ENCODE data around the gene PPP1R3F. TPM values are rescaled to one million over a fixed set of nuclear protein-coding genes. Genes with fewer than 3 reads are reported as not detected.

The PPP1R3F gene
- total and polyA plus RNA-seq, 4 donors = 0.78 to 1.7 (median 1.4) TPM

GRCh38 chrX:49249071-49249470 lies 20.5 kb upstream of the PPP1R3F start:
- Histone ChIP-seq H3K9me3 (ENCODE audit: control insufficient read depth in 4 of 4, low read length in 3 of 4) (no peaks in the 10 kb centered on the region), H3K4me1 (ENCODE audit: control insufficient read depth in 4 of 4, insufficient read depth in 4 of 4, low read length in 3 of 4) (no peaks in the 10 kb centered on the region), H3K36me3 (ENCODE audit: control insufficient read depth in 4 of 4, insufficient read depth in 3 of 4, low read depth in 1 of 4, low read length in 3 of 4) (peaks cover 0 to 6% (median 3%) of the 10 kb centered on the region in 4 donors), H3K9ac (ENCODE audit: low read depth in 1 of 2, low read length in 2 of 2) (no peak overlapping the region), H3K4me3 (ENCODE audit: low read depth in 1 of 3, low read length in 3 of 3) (no peak overlapping the region), H3K27ac (ENCODE audit: low read depth in 1 of 2, low read length in 2 of 2) (no peak overlapping the region), H3K27me3 (ENCODE audit: control insufficient read depth in 4 of 4, insufficient read depth in 4 of 4, low read length in 3 of 4) (no peaks in the 10 kb centered on the region)
- TF ChIP-seq ATF3 (IDR thresholded peaks at IDR 0.05) = no peak
- 96% methylated on average over 6 of the region's 6 CpGs for WGBS
- DNase-seq (ENCODE audit: low spot score) = no peak

DNA sequence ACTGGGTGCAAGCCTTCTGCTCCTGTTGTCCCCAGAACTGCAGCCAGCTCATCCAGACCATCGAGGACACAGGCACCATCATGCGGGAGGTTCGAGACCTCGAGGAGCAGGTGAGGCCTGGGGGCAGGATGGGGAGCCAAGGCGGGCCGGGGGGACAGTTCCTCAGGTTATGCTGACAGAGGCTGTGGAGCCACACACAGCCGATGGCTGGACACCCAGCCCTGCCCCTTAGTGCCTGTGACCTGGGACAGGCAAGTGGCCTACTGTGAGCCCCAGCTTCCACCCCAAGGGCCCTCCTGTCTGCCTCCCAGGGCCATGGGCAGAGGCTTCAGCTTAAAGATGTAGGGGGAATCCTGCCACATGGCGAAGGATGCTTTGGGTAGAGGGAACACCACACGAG lies 20.0 kb upstream of the PPP1R3F start:
- Histone ChIP-seq H3K27ac (ENCODE audit: low read depth in 1 of 2, low read length in 2 of 2) (no peak overlapping the region), H3K4me1 (ENCODE audit: control insufficient read depth in 4 of 4, insufficient read depth in 4 of 4, low read length in 3 of 4) (no peaks in the 10 kb centered on the region), H3K36me3 (ENCODE audit: control insufficient read depth in 4 of 4, insufficient read depth in 3 of 4, low read depth in 1 of 4, low read length in 3 of 4) (peaks cover 0 to 6% (median 2%) of the 10 kb centered on the region in 4 donors), H3K9me3 (ENCODE audit: control insufficient read depth in 4 of 4, low read length in 3 of 4) (no peaks in the 10 kb centered on the region), H3K27me3 (ENCODE audit: control insufficient read depth in 4 of 4, insufficient read depth in 4 of 4, low read length in 3 of 4) (no peaks in the 10 kb centered on the region), H3K4me3 (ENCODE audit: low read depth in 1 of 3, low read length in 3 of 3) (no peak overlapping the region), H3K9ac (ENCODE audit: low read depth in 1 of 2, low read length in 2 of 2) (no peak overlapping the region)
- DNase-seq (ENCODE audit: low spot score) = no peak
- 95% methylated on average over 9 of the region's 9 CpGs for WGBS
- no peak for TF ChIP-seq RAD21 (IDR thresholded peaks at IDR 0.05)
- TF ChIP-seq ZBTB33 (IDR thresholded peaks at IDR 0.05) = no peak

GRCh38 chrX:49250066-49250465 lies 19.5 kb upstream of the PPP1R3F start:
- 97% methylated on average over 13 of the region's 13 CpGs for WGBS
- Histone ChIP-seq H3K36me3 (ENCODE audit: control insufficient read depth in 4 of 4, insufficient read depth in 3 of 4, low read depth in 1 of 4, low read length in 3 of 4) (peaks cover 0 to 6% (median 2%) of the 10 kb centered on the region in 4 donors), H3K4me3 (ENCODE audit: low read depth in 1 of 3, low read length in 3 of 3) (no peak overlapping the region), H3K4me1 (ENCODE audit: control insufficient read depth in 4 of 4, insufficient read depth in 4 of 4, low read length in 3 of 4) (no peaks in the 10 kb centered on the region), H3K27me3 (ENCODE audit: control insufficient read depth in 4 of 4, insufficient read depth in 4 of 4, low read length in 3 of 4) (no peaks in the 10 kb centered on the region), H3K9me3 (ENCODE audit: control insufficient read depth in 4 of 4, low read length in 3 of 4) (no peaks in the 10 kb centered on the region), H3K27ac (ENCODE audit: low read depth in 1 of 2, low read length in 2 of 2) (no peak overlapping the region), H3K9ac (ENCODE audit: low read depth in 1 of 2, low read length in 2 of 2) (no peak overlapping the region)
- no peak for TF ChIP-seq ZBTB33 (IDR thresholded peaks at IDR 0.05)
- TF ChIP-seq RAD21 (IDR thresholded peaks at IDR 0.05) = no peak
- TF ChIP-seq REST (IDR thresholded peaks at IDR 0.05) = no peak
- no peak for TF ChIP-seq NR2F2 (IDR thresholded peaks at IDR 0.05)
- TF ChIP-seq YY1 (IDR thresholded peaks at IDR 0.05) = no peak
- TF ChIP-seq FOXA1 (IDR thresholded peaks at IDR 0.05) = no peak
- TF ChIP-seq EGR1 (IDR thresholded peaks at IDR 0.05; ENCODE audit: low read depth in 2 of 2) = no peak
- DNase-seq (ENCODE audit: low spot score) = no peak

All from liver (tissue), 9 donors.